Medulla oblongata (tissue), 1 donor: Measurements from ENCODE around the gene KDM4B.

ENCODE experiments used
- DNase-seq: peaks from one replicate; pipeline ENCODE4 v3.0.0-alpha.2; 2015; ENCODE audit errors: extremely low spot score

The KDM4B gene

DNA sequence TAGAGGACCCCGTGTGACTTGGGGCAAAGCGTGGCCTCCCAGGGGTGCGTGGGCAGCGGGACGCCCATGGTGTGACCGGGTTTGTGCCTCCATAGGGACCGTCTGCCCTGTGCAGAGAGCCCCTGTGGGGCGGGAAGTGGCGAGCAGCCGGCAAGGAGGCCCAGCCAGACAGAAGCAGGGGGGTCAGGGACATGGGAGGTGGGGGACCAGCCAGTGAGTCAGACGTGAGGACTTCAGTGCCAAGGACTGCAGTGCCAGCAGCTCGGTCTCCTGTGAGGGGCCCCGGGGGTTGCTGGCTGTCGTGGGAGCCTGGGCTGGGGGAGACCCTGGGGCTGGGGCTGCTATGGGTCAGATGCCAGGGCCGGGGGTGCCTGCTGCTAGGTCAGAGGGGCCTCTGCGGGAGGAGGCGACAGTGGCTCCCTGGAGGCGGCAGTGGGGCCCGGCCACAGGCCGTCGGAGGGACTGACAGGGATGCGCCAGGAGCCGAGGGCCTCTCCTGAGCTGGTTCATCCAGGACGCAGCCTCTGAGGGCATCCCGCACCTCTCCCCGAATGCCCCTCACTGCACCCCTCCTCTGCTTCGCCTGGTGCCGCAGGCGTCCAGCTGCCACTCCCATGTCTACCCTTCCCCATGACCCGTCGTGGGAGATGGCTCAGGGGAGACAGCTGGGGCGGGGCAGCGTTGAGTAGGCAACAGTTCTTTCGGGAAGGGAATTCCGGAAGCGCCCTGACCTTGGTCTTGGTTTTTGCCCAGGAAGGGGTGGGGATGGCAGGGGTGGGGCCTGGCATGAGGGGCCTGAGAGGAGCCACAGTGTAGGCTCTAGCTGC, 80.0 kb downstream of the KDM4B start:
- no peak for DNase-seq

GRCh38 chr19:5049561-5049960, 80.6 kb downstream of the KDM4B start:
- DNase-seq: no peak

DNA sequence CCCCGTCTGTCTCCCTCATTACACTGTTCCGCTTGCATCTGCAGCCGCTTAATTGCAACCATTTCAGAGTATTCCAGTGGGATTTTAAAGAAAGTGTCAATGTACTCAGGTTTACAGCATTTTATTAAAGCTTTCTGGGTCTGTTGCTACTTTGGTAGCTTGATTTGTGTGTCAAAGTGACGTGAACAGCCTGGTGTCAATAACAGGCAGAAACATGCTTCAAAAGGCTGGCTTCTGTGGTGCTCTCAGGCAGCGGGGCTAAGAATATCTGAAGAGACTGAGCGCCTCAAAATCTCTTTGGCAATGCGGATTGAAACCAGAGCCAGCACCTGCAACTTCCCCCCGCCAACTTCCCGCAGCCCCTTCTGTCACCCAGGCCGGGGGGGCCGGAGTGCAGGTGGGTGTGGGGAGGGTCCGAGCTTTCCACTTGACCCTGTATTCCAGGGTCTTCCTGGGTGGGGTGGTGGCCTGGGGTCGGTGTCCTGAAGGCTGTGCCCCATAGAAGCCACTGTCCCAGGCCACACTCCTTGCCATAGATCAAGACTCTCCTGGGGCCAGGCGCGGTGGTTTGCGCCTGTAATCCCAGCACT, 81.2 kb downstream of the KDM4B start:
- no peak for DNase-seq

GRCh38 chr19:5050905-5051304, 82.0 kb downstream of the KDM4B start:
- DNase-seq: no peak

DNA sequence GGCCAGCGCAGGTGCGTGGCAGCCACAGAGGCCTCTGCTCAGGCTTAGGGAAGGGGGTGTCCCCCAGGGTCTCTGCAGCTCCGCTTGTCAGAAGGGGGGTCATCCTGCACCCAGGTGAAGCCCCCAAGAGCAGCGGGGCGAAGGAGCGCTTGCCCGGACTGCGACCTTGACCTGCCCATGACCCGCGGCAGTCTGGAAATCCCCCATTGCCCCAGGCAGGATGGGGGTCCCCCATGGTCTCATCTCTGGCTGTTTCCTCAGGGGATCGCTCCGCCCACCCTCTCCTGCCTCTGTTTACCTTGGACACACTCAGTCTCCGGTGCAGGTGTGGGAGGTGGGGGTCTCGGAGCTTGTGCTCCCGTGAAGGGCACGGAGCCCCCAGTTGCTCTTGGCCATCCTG, 82.7 kb downstream of the KDM4B start:
- no peak for DNase-seq

DNA sequence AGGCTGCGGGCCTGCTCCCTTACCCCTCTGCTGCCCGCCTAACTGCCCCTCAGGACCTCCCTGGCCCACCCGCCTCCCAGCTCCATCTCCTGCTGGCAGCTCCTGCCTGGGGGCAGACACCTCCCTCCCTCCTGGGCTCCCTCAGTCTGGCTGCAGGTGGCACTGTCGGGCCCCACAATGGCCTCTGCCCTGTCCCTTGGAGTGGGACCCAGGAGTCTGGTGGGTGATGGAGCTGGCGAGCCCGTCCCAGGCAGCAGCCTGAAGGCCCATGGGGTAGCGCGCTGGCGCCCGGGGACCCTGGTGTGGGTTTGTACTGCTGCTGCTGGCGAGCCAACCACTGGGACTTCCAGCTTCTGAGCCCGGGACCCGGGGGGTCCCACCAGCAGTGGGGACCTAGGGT, 83.6 kb downstream of the KDM4B start:
- no peak for DNase-seq

GRCh38 chr19:5052945-5053485, 84.1 kb downstream of the KDM4B start:
- no peak for DNase-seq

DNA sequence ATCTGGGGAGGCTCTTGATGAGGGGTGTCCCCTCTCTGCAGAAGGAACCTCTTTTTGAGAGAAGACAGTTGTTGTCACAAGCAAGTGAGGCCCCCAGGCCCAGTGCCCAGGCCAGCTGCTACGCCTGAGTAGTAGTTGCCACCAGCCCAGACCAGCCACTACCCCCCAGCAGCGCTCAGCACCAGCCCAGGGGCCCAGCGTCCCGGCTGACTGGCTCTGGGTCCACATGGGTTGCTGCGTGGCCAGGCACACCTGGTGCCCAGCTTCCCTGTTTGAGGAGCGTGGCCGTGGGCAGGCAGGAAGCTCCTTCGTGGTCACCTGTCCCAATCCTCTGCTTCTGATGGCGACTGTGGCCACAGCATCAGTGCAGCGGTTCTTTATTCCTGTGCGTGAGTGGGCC, 84.7 kb downstream of the KDM4B start:
- no peak for DNase-seq

DNA sequence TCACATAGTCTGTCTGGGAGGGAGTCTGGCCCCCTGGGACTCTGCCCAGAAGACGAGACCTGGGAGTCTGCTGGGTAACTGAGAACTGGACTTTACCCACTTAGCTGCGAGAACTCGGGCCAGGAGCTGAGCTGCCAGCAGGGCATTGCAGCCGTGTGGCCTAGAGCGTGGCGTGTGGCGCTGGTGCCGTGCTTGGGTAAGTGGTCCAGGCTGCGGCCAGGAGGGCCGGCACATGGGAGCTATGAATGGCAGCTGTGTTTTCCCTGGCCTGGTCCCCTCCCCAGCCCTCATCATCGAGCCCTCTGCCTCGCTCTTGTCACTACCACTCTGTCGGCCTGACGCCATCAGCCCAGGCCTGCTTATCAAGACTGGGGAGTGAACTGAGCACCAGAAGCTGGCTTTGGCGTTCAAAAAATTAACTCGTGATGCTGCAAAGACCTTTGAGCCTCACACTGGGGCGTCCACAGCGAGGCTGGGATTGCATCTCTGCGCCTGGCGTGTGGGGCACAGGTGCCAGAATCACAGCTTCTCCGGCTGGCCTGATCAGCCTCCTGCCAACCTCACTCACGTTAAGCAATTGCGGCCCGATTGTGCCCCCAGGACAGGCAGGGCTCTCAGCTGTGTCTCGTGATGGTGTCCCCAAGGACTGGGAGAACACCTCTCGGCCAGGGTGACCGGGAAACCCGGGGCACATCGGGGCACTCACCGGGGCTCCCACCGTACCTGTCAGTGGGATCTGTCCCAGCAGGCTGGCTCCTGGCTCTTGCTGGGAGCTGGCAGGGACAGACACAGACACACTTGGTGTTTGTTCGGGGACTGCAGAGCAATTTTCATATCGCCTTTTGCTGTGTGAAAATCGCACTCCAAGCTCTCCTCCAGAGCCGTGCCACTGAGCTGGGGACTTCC, 85.9 kb downstream of the KDM4B start:
- peak; percentile 68 for DNase-seq

DNA sequence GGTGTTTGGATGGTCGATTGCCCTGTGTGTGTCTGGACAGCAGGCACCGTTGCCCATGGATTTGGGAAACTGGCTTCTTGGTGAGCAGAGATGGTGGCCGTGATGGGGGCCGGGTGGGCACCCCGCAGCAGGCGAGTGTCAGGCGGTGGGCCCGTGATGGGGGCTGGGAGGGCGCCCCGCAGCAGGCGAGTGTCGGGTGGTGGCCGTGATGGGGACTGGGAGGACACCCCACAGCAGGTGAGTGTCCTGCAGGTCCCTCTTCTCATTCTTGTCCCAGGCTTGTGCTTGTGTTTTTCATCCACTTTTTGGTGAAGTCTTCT, 86.5 kb downstream of the KDM4B start:
- no peak for DNase-seq

DNA sequence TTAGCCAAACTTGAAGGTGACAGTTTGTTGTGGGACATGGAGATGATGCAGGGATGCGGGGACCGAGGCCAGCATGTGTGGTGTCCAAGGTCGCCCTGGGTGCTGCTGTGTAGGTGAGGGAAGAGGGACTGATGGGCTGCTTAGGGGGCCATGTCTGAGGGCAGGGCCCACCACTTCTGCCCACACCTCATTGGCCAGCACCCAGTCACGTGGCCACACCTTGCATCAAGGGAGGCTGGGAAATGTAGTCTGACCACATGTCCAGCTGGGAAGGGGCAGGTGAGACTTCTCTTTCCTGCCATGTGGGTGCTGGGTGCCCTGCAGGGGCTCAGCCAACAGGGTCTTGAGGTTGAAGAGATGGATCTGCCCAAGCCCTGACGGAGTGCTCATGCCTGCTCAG, 88.9 kb downstream of the KDM4B start:
- no peak for DNase-seq

- DNase-seq: no peak
Observed at GRCh38 chr19:5058521-5059212, 89.8 kb downstream of the KDM4B start.

DNA sequence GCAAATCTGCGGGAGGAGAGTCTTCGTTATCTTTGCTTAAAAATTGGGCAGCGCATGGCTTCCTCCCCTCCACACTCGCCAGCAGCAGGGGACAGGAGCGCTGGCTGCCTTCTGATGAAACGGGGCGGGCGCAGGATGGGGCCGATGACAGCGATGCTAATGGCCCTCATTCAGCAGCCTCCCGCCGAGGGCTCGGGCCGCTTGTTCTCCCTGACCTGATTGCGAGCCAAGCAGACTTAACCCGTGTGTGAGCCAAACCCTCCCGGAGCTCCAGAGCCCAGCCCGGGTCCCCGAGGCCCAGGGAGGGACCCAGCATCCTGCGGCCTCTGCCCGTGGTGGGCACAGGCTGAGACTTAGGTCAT, 90.3 kb downstream of the KDM4B start:
- peak; percentile 31 for DNase-seq

- no peak for DNase-seq
Observed at GRCh38 chr19:5059793-5060192, 90.9 kb downstream of the KDM4B start.

GRCh38 chr19:5062195-5062594, 93.3 kb downstream of the KDM4B start:
- no peak for DNase-seq

GRCh38 chr19:5062799-5063198, 93.9 kb downstream of the KDM4B start:
- DNase-seq: no peak

DNA sequence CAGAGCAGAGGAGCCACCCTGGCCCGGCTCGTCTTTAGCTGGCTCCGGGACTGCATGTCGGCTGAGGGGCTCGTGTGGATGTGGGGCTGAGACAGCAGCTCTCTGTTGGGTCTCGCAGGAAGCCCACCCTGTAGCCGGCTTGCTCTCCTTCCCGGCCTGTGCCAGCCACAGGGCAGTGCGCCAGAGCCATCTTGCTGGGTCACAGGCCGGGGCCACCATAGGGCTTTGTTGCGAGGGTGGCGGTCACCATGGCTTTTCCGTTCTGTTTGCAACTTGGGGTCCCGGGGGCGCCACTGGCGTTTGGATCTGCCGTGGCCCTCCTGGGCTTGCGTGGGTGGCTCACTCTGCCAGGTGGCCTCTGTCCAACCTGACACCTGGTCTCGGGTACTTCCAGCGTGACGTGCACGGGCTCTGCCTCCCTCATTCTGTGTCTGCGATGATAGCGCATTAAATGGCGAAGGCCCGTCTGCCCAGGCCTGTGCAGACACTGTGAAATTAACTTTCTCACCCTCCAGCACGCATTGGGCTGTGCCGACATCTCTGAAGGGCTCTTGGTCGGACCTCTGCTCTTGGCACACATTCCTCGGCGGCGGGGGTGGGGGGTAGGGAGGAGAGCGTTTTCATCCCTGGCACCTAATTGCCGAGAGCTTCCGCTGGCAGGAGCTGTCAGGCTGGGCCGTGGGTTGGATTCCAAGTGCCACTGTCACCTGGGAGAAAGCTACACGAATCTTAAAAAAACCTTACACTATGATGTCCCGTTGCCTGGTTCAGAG, 95.1 kb downstream of the KDM4B start:
- no peak for DNase-seq

DNA sequence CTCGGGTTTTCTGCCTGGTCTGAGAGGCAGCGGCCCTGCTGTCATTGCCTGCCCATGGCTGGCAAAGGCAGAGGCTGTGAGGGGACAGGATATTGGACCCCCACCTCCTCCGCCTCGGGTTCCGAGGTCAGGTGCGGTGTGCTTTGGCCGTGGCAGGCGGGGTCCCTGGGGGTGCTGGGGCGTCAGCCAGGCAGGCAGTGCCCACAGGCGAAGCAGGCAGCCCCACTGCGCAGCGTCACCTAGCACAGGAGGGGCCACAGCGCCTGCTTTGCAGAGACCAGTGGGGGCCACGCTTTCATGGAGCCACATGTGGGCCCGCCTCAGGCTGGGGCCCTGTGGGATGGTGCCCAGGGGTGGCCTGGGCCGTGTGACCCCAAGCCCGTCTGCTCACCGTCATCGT, 96.0 kb downstream of the KDM4B start:
- DNase-seq: no peak

GRCh38 chr19:5065663-5066093, 96.8 kb downstream of the KDM4B start:
- DNase-seq: no peak

- DNase-seq: no peak
Observed at GRCh38 chr19:5066768-5067167, 97.9 kb downstream of the KDM4B start.

- DNase-seq: no peak
Observed at GRCh38 chr19:5067678-5068077, 98.8 kb downstream of the KDM4B start.
